Measurements from ENCODE around the gene ERVW-1.
"Not testable (repeated sequence)": the region's sequence is repeated elsewhere in the genome, so short reads cannot be mapped to it uniquely, and the experiment has no call there.

The ERVW-1 gene

DNA sequence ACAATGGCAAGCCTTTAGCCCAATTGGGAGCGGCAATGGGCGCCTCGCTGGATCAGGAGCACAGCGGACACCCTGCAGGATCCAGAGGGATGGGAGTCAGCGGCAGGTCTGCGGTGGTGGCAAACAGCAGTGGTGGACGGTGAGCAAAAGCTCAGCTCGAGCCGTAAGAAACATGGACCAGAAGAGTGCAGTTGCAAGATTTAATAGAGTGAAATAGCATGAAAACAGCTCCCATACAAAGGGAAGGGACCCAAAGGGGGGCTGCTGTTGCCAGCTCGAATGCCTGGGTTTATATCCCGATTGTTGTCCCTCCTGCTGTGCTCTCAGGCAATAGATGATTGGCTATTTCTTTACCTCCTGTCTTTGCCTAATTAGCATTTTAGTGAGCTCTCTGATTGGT lies at the start of gene ERVW-1:
TSS of gene ERVW-1 (minus strand) at position 266 of the 400 bp plus-strand sequence. CDS start 7,565 bp downstream, outside the sequence.
- DNase-seq = not testable (repeated sequence)

GRCh38 chr7:92523110-92523509 lies 45.4 kb upstream of the ERVW-1 start:
- DNase-seq = no peak

DNA sequence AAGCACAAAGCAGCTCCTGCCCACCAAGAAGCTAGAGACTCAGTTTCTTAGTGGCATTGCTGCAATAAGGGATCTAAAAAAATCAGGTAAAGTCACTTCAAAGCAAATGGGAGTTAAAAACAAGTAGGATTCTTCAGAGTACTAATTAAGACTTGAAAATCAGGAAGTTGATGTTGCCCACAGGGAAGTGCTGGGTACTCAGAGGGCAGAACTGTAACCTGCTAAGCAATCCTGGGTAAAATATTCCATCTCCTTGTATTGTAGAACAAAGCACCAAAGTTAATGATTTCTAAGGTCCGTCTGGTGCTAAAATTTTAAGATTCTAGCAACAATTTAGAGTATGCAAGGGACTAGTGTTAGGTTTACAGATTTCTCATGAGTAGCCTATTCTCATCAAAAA lies 42.3 kb upstream of the ERVW-1 start:
- DNase-seq = no peak

- no peak for DNase-seq
Observed at GRCh38 chr7:92517631-92518030, 39.9 kb upstream of the ERVW-1 start.

DNA sequence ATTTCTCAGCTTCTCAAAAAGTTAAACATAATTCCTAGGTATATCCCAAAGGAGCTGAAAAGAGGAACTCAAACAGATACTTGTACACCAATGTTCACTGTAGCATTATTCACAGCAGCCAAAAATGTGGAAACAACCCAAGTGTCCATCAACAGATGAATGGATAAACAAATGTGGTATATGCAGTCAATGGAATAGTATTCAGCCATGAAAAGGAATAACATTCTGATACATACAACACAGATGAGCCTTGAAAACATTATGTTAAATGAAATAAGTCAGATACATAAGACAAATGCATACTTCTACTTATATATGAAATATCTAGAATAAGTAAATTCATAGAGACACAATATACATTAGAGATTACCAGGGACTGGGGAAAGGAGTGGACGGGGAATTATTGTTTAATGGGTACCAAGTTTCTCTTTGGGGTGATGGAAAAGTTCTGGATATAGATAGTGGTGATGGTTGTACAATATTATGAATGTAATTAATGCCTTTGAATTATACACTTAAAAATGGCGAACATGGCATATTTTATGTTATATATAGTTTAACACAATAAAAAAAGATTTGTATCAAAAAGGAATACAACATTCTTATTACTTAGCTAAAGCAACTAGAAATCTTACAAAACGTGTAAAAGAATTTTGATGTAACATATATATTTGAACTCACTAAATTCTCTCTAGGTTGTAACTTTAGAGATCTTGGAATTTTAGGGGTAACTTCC lies 35.6 kb upstream of the ERVW-1 start:
- no peak for DNase-seq

- DNase-seq = no peak
Observed at GRCh38 chr7:92508946-92509345, 31.2 kb upstream of the ERVW-1 start.

GRCh38 chr7:92506363-92506762 lies 28.6 kb upstream of the ERVW-1 start:
- DNase-seq = no peak

DNA sequence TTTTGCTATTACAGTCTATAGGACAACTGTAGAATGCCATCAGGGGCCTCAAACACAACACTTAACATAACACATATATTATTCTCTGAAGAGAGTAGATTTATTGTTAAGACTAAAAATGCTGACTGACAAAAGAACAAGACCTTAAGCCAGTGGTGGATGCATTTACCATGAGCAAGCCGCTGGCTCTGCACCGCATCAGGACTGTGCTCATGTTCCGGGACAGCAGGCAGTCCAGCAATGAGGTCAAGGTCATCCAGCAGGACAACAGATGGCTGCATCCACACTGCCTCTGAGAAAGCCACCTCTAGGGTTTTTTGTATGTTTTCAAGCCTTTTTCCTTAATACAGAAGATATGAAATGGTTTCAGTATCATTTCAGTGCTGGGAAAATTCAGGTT lies 26.8 kb upstream of the ERVW-1 start:
- no peak for DNase-seq

GRCh38 chr7:92503767-92504166 lies 26.0 kb upstream of the ERVW-1 start:
- no peak for DNase-seq

GRCh38 chr7:92498557-92498956 lies 20.8 kb upstream of the ERVW-1 start:
- DNase-seq = no peak

DNA sequence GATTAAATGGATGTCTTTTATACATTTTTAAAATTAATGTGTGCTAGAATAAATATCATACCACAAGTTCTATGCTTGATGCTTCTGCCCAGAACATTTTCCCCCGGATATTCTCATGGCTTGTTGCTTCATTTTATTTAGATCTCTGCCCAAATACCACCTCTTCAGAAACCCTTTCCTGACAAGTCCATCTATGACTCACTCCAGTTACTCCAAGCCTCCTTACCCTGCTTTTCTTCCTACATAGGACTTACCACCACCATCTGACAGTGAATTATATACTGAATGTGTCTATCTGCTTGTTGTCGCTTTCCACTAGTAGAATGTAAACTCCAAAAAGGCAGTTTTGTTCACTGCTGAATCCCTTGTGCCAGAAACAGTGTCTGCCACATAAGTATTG lies 19.1 kb upstream of the ERVW-1 start:
- no peak for DNase-seq

DNA sequence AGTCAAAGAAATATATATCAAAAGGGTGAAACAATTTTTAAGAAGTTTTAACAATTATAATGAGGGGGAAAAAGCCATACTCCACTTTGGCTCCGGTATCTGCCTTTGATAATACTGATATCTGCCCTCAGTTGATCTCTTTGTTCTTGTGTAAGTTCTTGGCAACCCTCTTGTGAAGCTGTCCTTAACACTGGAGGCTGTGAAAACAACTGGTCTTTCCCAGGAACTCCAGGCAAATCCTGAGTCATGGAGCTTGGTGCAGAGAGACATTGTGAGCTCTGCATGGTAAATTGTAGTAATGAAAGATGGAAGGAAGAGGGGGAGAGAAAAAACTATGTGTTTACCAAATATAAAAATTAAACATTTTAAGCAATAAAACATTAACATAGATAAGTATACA lies 11.9 kb upstream of the ERVW-1 start:
- no peak for DNase-seq

DNA sequence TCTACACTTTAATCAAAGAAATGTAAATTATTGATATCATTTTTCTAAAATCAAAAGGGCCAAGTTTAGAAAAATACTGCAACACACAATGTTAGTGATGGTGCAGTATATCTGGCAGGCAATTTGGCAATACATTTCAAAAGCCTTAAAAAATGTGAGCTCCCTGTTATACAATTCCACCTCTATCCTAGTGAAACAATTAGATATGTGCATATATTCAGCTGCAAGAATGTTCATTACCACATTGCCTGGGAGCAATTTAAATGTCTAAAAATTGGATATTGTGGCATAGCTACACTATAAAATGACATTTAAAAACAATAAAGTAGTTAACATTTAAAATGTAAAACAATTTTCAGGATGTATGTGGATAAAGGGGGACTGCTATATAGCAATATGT lies 10.1 kb upstream of the ERVW-1 start:
- no peak for DNase-seq

- no peak for DNase-seq
Observed at GRCh38 chr7:92485974-92486373, 8.2 kb upstream of the ERVW-1 start.

GRCh38 chr7:92485267-92485892 lies 7.6 kb upstream of the ERVW-1 start:
- no peak for DNase-seq

DNA sequence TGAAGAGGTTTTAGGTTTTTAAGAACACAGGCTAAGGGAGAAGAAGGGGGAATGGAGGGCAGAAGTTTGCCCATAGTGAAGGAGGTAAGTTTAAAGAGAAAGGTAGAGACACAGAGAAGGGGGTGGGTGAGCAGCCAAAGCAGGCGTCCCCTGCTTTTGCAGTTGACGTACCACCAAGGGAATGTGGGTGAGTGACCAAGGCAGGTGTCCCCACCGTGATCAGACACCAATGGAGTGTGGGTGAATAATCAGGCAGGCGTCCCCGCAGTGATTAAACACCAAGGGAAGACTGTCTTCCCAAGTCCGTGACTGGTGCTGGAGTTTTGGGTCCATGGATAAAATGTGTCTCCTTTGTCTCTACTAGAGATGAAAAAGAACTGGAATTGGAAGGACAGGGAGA lies 6.5 kb upstream of the ERVW-1 start:
- DNase-seq = not testable (repeated sequence)

DNA sequence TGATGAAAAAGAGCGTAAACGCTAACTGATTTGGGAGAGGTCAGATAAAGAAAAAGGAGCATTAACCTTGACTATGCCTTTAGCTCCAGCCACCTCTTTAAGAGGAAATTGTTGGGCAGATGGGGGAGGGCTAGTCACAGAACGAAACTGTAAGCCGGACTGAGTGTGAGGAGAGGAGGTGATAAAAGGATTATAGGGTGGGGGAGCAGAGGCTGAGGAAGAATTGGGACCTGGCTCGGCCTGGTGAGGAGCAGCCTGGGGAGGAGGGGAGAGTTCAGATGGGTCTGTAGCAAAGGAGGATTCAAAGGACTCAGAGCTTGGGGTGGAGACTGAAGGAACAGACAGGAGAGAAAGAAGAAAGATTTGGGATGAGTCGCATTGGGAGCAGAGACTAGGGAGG lies 5.9 kb upstream of the ERVW-1 start:
- DNase-seq = not testable (repeated sequence)

- DNase-seq = not testable (repeated sequence)
Observed at GRCh38 chr7:92479146-92479545, 1.4 kb upstream of the ERVW-1 start.

DNA sequence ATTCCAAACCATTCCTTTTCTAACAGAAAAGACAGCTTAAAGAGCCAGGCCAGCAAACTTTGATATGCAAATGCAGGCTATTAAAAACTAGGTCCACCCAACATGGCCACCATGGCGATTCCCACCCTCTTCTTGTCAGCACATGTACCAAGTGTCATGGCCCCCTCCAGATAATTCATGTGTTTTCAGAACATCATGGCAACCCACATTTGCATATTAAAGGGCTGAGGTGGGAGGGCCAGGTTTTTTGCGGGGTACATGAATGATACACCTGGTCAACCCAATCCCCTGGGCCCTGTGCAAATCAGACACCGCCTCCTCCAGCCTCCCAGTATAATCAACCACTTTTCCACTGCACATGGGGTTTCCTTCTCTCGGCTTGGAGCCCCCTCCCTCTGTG lies 965 bp upstream of the ERVW-1 start:
- no peak for DNase-seq

DNA sequence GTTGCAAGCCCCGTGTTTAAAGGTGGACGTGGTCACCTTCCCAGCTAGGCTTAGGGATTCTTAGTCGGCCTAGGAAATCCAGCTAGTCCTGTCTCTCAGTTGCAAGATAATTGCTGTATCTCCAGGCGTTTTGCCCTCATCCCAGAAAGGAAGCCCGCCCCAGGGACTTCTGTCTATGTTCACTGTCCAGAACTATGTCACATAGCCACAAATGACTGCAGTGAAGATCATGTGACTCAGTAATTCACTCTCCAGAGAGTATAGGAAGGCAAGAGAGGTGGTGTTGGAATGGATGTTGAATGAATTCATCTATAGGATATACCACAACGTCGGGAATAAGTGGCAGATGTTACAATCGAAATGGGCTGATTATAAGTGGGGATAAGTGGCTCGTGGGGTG lies 349 bp upstream of the ERVW-1 start:
- DNase-seq = no peak

DNA sequence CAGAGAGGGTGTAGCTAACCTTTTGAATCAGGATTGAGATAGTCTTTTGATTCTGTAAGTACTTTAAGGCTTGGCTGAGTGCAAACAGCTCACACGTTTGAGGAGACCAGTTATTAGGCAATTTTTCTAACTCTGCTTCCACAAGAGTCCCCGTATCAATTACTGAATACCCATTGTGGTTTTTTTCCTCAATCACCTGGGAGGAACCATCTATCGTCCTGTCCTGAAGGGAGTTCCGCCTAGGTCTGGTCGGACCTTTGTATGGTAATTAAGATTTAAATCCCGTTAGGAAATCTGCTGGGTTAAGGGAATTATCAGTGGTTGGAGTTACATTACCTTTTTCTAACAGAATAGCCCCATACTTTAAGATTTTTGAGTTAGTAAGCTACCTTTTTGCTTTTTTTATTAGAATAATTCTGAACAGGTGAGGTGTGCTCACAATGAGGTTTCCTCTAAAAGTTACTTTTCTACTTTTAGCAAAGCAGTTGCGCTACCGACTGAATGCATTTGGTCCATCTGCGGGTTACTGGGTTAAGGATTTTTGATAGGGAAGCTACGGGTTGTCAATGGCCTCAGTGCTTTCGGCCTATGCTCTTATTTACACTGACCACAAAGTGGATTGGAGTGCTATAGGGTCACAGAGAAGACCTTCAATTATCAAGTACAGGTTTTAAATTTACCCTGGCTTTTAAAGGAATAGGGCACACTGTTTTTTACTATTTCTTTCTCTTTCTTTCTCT lies 1.7 kb downstream of the ERVW-1 start:
- DNase-seq = not testable (repeated sequence)

- DNase-seq = not testable (repeated sequence)
Observed at GRCh38 chr7:92475261-92475770, 2.4 kb downstream of the ERVW-1 start.

DNA sequence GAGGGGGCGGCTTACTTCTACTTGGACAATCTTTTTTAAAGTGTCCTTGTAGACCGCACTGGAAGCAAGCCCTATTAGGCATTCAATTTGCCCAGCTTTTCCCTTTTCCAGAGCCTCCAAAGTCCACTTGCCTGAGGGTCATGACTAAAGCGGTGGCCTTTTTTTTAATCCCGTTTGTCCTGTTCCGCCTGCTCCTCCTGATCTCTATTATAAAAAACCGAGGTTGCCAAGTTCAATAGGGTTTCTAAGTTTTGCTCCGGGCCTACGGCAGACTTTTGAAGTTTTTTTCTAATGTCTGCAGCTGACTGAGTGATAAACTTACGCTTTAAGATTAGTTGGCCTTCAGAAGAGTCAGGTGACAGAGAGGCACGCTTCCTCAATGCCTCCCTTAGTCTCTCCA lies 3.8 kb downstream of the ERVW-1 start:
- not testable (repeated sequence) for DNase-seq

DNA sequence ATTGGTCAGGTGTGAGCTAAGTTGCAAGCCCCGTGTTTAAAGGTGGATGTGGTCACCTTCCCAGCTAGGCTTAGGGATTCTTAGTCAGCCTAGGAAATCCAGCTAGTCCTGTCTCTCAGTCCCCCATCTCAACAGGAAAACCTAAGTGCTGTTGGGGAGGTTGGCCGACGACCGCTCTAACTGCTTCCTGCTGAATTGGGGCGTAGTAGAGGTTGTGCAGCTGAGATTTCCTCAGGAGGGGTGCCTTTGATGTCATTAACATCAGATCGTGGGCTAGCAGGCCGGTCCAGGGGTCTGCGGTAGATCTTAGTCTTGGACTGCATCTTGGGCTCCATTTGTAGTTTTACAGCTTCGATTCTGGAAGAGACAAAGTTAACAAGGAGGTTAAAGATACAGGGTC lies 9.2 kb downstream of the ERVW-1 start:
- not testable (repeated sequence) for DNase-seq
